Fibroblast of villous mesenchyme (primary cell): ENCODE measurements around the gene TNS1. TPM values are rescaled to one million over a fixed set of nuclear protein-coding genes. Genes with fewer than 3 reads are reported as not detected.
A peak's percentile ranks its signal among the peaks of the same experiment; 100 is the strongest.

ENCODE experiments used
- DNase-seq: peaks from one replicate; pipeline ENCODE4 v3.0.0-alpha.2; 2010; ENCODE audit warnings: low read depth
- H3K4me3 ChIP-seq: 2 replicates; pipeline ENCODE4 v1.5.1; 2011; ENCODE audit warnings: low read depth, mild to moderate bottlenecking, low read length
- CTCF ChIP-seq: IDR thresholded peaks from 2 replicates; pipeline ENCODE4 v1.5.1; 2012; ENCODE audit warnings: low read depth, mild to moderate bottlenecking, low read length; ENCODE audit not compliant: insufficient read depth
- total RNA-seq: library from RNA; depleted of rRNA; stranded (reverse); fragments of >200 nt; gene quantifications from 2 replicates; pipeline ENCODE4 v1.2.3, GENCODE V29; 2012

Gene TNS1
- total RNA-seq, 1 donor = 127 TPM

DNA sequence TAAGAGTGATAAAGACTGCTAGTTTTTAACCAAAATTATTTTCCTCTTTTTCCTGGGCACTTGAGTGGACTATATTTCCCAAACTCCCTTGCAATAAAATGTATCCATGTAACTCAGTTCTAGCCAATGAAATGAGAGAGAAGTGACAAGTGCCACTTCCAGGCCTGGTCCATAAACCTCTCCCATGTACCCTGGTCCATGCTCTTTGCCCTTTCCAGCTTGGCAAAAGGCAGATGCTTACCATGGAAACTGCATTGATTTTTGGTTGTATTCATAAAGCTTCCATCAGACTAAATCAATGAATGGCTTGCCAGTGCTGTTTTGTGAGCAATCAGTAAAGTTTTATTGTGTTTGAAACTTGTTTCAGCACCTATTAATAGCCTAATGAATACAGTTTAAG lies 229.3 kb downstream of the TNS1 start:
- no peak for DNase-seq
- no peak for TF ChIP-seq CTCF

DNA sequence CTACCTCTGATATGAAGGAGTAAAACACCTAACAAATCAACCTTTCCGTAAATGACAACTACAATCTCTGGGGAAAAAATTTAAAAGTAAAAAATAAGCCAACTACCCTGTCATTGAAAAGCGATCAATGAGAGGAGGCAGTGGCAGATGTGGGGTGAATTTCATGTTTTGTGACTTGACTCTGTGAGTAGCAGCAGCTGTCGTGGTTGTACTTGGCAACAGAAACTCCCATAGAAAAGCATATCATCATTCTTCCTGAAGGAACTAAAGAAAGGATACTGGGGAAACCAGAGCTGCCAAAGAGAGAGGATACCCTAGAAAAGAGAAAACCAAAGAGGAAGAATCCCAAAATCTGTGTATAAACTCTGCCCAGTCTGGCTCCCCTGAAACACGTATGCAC lies 236.4 kb downstream of the TNS1 start:
- TF ChIP-seq CTCF = no peak
- DNase-seq = no peak
- no peak overlapping the region for H3K4me3 ChIP-seq

More for the DNA sequence above, 229.3 kb downstream of the TNS1 start:
- no peak overlapping the region for H3K4me3 ChIP-seq

DNA sequence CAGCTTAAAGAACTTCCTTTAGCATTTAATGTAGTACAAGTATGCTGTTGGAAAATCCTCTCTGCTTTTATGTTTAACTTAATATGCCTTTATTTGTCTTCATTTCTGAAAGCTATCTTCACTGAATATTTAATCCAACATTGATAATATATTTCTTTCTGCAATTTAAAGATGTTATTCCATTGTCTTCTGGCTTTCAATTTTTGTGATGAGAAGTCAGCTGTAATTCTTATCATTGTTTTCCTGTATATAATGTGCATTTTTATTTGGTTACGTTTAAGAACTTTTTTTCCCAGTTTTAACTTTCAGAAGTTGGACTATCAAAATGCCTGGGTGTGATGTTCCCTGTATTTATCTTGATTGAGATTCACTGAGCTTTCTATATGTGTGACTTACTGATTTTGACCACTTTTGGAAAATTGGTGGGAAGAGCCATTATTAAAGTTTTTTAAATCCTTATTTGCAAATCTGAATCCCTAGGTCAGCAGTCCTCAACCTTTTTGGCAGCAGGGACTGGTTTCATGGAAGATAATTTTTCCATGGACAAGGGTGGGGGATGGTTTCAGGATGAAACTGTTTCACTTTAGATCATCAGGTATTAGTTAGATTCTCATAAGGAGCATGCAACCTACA lies 241.0 kb downstream of the TNS1 start:
- H3K4me3 ChIP-seq = no peak overlapping the region
- no peak for DNase-seq
- no peak for TF ChIP-seq CTCF

- no peak for DNase-seq
- no peak overlapping the region for H3K4me3 ChIP-seq
- no peak for TF ChIP-seq CTCF
These were observed 242.8 kb downstream of the TNS1 start for GRCh38 chr2:217759991-217760390.

DNA sequence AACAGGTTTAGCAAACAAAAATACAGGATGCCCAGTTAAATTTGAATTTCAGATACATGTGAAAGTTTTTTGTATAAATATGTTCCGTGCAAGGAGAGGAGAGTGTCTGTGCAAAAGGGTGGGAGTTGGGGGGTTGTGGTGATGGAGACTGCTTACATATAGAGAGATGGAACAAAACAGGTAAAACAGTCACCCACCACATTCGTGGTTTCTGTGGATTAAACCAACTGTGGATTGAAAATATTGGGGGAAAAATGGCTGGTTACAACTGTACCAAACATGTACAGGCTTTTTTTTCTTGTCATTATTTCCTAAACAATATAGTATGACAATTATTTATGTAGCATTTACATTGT lies 245.7 kb downstream of the TNS1 start:
- H3K4me3 ChIP-seq = no peak overlapping the region
- TF ChIP-seq CTCF = no peak
- no peak for DNase-seq

DNA sequence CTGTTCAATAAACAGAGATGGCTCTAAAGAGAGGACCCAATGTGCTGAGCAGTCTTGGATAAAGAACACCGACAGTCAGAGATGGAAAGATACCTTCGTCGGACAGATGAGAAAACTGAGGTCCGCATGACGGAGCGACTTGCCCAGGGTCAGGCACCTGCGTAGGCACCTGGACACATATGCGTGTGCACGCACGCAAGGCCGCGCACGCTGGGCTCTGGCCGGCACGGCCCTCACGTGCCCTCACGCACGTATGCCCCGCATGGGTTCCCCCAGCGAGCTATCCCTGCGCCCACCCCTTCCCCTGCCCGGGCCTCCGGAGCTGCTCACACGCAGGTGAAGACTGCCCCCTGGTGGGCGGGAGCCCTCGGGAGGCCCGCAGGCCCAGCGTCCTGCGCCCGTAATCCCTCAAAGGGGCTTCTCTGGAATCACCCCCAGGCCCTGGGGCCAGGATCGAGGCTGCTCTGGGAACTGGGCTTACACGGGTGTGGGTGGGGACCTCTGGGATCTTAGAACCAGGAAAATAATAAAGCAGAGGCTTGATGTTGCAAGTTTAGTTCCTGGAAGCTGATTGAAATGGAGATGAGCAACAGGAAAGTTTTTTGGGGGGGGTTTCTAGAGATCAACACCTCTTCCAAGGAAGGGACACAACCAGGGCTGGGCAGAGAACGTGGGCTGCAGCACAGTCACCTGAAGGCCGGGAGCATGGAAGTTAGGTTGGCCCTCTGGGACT lies 246.3 kb downstream of the TNS1 start:
- no peak overlapping the region for H3K4me3 ChIP-seq
- peak; percentile 91 for TF ChIP-seq CTCF
- peak; percentile 47 for DNase-seq
